NT2/D1 (cell line): ENCODE data around the gene HECTD2.

Source experiments
- SUZ12 ChIP-seq: IDR thresholded peaks from 2 replicates; pipeline ENCODE4 v1.6.1; 2011; ENCODE audit not compliant: insufficient read length, insufficient read depth; ENCODE audit errors: extremely low read depth
- ZNF274 ChIP-seq: IDR thresholded peaks from 2 replicates; pipeline ENCODE4 v1.6.1; 2011; ENCODE audit warnings: mild to moderate bottlenecking, low read depth, low read length

DNA sequence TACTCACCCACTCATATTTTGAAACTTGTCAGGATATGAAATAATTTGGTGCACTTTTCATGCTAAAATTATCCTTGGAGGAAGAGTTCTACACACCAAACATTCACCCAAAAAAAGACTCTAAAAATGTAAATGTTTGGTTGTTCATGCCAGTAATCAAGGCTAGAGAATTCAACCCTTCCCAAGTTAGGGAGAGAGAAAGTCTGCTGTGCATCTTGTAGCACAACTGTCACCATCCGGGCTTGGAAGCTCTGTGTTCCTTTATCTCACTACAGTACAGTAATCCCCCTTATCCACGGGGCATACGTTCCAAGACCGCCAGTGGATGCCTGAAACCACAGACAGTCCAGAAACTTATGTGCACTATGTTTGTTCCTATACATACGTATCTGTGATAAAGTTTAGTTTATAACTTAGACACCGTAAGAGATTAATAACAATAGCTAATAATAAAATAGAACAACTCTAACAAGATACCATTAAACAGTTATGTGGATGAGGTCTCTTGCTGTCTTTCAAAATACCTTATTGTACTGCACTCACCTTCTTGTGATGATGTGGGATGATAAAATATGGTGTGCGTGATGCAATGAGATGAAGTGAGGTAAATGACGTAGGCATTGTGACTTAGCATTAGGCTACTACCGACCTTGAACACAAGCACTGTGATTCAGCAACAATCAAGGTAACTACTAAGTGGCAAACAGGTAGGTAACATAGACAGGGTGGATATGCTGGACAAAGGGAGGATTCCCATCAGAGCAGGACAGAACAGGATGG is 24.6 kb upstream of the HECTD2 start:
- TF ChIP-seq ZNF274 (no peak), SUZ12 (no peak)
